HL-60 (cell line): ENCODE results near the gene ACTN2.

Source experiments
- DNase-seq, 2 experiments: peaks; one replicate each; pipeline ENCODE4 v3.0.0-alpha.2; 2010 to 2020; ENCODE audit warnings: low read depth in 1 of 2, low spot score in 1 of 2
- H3K27ac ChIP-seq: fragments of 250-450 bp; sonication (Bioruptor Pico); replicated peaks from 2 replicates; pipeline ENCODE4 v1.5.1; 2020; ENCODE audit warnings: mild to moderate bottlenecking, moderate library complexity
- H3K27me3 ChIP-seq: fragments of 250-450 bp; sonication (Bioruptor Pico); 2 replicates; pipeline ENCODE4 v1.5.1; 2021; ENCODE audit warnings: mild to moderate bottlenecking, moderate library complexity; ENCODE audit not compliant: insufficient read depth, poor library complexity, severe bottlenecking
- H3K4me3 ChIP-seq: replicated peaks from 2 replicates; pipeline ENCODE4 v1.5.1; 2011; ENCODE audit warnings: mild to moderate bottlenecking, control low read depth, low read length; ENCODE audit not compliant: insufficient read depth
- CTCF ChIP-seq: IDR thresholded peaks from one replicate; pipeline ENCODE4 v1.5.1; 2011; ENCODE audit warnings: low read length, control low read depth, inconsistent platforms; ENCODE audit not compliant: insufficient read depth
- GABPA ChIP-seq: IDR thresholded peaks from 2 replicates; pipeline ENCODE4 v1.6.1; 2012; ENCODE audit warnings: low read depth
- POLR2AphosphoS5 ChIP-seq: IDR thresholded peaks from 2 replicates; pipeline ENCODE4 v1.6.1; 2012; ENCODE audit warnings: low read depth
- SPI1 ChIP-seq: IDR thresholded peaks from 2 replicates; pipeline ENCODE4 v1.6.1; 2012; ENCODE audit warnings: low read depth, mild to moderate bottlenecking, borderline replicate concordance
- TF ChIP-seq, protein P1 (sequence below): IDR thresholded peaks from 2 replicates; pipeline ENCODE4 v1.6.1; 2012; ENCODE audit warnings: low read depth; ENCODE audit not compliant: insufficient replicate concordance

Gene ACTN2

DNA sequence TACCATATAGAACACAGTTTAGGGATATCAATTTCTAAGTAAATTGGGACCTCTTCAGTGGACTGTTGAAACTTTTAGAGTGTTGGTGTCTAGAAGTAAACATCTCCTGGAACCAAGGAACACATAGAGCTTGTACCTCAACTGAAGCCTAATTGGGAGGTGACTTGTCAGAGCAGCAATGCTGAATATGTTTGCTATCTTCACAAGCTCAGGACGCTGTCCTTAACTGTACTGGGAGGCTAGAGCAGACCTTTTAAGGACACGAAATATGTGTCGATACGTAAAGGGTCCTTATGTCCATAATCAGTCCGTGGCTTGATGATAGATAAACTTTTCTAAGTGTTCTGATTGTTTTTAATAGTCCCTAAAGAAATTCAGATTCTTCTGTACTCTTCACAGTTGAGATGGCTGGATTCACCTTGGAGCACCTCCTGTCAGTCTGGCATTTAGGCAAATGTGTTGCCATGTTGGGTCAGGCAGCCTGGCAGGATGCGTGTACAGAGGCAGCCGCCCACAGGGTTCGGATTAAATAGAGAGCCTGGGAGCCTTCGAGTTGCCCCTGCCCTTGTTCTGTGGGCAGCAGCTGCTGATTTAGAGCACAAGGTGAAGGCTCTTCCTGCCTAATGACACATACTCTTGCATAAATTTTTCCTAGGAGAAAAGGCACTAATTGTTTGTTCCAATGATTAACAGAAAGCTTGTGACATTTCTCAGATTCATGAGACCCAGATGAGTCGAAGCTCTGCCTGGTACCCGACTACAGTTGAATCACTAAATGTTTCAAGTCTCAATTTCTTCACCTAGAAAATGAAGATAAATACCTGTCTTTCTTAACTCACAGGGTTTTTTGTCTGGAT, 3.6 kb downstream of the ACTN2 start:
- H3K4me3 ChIP-seq = no peak overlapping the region
- H3K27me3 ChIP-seq = peaks cover 18% of the 10 kb centered on the region
- H3K27ac ChIP-seq = no peak overlapping the region
- TF ChIP-seq POLR2AphosphoS5 (no peak), CTCF (no peak), SPI1 (no peak)
- TF ChIP-seq, protein P1, sequence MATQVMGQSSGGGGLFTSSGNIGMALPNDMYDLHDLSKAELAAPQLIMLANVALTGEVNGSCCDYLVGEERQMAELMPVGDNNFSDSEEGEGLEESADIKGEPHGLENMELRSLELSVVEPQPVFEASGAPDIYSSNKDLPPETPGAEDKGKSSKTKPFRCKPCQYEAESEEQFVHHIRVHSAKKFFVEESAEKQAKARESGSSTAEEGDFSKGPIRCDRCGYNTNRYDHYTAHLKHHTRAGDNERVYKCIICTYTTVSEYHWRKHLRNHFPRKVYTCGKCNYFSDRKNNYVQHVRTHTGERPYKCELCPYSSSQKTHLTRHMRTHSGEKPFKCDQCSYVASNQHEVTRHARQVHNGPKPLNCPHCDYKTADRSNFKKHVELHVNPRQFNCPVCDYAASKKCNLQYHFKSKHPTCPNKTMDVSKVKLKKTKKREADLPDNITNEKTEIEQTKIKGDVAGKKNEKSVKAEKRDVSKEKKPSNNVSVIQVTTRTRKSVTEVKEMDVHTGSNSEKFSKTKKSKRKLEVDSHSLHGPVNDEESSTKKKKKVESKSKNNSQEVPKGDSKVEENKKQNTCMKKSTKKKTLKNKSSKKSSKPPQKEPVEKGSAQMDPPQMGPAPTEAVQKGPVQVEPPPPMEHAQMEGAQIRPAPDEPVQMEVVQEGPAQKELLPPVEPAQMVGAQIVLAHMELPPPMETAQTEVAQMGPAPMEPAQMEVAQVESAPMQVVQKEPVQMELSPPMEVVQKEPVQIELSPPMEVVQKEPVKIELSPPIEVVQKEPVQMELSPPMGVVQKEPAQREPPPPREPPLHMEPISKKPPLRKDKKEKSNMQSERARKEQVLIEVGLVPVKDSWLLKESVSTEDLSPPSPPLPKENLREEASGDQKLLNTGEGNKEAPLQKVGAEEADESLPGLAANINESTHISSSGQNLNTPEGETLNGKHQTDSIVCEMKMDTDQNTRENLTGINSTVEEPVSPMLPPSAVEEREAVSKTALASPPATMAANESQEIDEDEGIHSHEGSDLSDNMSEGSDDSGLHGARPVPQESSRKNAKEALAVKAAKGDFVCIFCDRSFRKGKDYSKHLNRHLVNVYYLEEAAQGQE = no peak
- no peak for DNase-seq

- H3K4me3 ChIP-seq = no peak overlapping the region
- peaks cover 10% of the 10 kb centered on the region for H3K27me3 ChIP-seq
- H3K27ac ChIP-seq = no peak overlapping the region
- TF ChIP-seq CTCF = no peak
- no peak for DNase-seq
These were observed 5.0 kb downstream of the ACTN2 start for GRCh38 chr1:236691348-236691747.

- no peak for DNase-seq
- Histone ChIP-seq H3K27ac (no peak overlapping the region), H3K4me3 (no peak overlapping the region), H3K27me3 (peaks cover 6% of the 10 kb centered on the region)
- TF ChIP-seq, protein P1 = no peak
- no peak for TF ChIP-seq CTCF
- no peak for TF ChIP-seq GABPA
These were observed 5.8 kb downstream of the ACTN2 start for GRCh38 chr1:236692128-236692527.

GRCh38 chr1:236692742-236693141, 6.4 kb downstream of the ACTN2 start:
- no peak for DNase-seq
- no peak overlapping the region for H3K27ac ChIP-seq
- peaks cover under 1% of the 10 kb centered on the region for H3K27me3 ChIP-seq
- no peak for TF ChIP-seq CTCF
- TF ChIP-seq, protein P1 = no peak
- no peak for TF ChIP-seq POLR2AphosphoS5
- no peak for TF ChIP-seq GABPA
- no peak for TF ChIP-seq SPI1
- no peak overlapping the region for H3K4me3 ChIP-seq
